Naive B cell (primary cell): ENCODE data around the gene NPTX1. TPM values are rescaled to one million over a fixed set of nuclear protein-coding genes. Genes with fewer than 3 reads are reported as not detected.

Experiments
- ATAC-seq, 2 donors: fragments of 150-1000 bp; cut with Tn5 transposase; 2 replicates each; pipeline ENCODE4 v1.10.0; 2021; ENCODE audit warnings: low read depth in 2 of 2, mild to moderate bottlenecking in 2 of 2, moderate library complexity in 2 of 2
- DNase-seq: peaks from one replicate; pipeline ENCODE4 v3.0.0; 2022
- H3K27ac Mint-ChIP-seq, 6 donors: one replicate each; pipeline ENCODE4 v1.8.0; 2020 to 2022; ENCODE audit warnings: mild to moderate bottlenecking in 6 of 6, mixed read lengths in 6 of 6, moderate library complexity in 5 of 6, inconsistent platforms in 2 of 6
- H3K27me3 Mint-ChIP-seq, 3 donors: one replicate each; pipeline ENCODE4 v1.8.0; 2021 to 2022; ENCODE audit warnings: mixed read lengths in 3 of 3, mild to moderate bottlenecking in 1 of 3
- H3K36me3 Mint-ChIP-seq, 2 donors: one replicate each; pipeline ENCODE4 v1.8.0; 2020 to 2022; ENCODE audit warnings: mixed read lengths in 2 of 2, inconsistent platforms in 1 of 2, mild to moderate bottlenecking in 1 of 2
- H3K4me1 Mint-ChIP-seq, 3 donors: one replicate each; pipeline ENCODE4 v1.8.0; 2020 to 2022; ENCODE audit warnings: mixed read lengths in 3 of 3, inconsistent platforms in 1 of 3, mild to moderate bottlenecking in 1 of 3, moderate library complexity in 1 of 3
- H3K4me3 Mint-ChIP-seq, 8 donors: one replicate each; pipeline ENCODE4 v1.8.0; 2020 to 2022; ENCODE audit warnings: mild to moderate bottlenecking in 8 of 8, mixed read lengths in 8 of 8, moderate library complexity in 8 of 8, inconsistent platforms in 2 of 8
- H3K9me3 Mint-ChIP-seq, 7 donors: one replicate each; pipeline ENCODE4 v1.8.0; 2020 to 2022; ENCODE audit warnings: mixed read lengths in 7 of 7, mild to moderate bottlenecking in 5 of 7, inconsistent platforms in 2 of 7, moderate library complexity in 1 of 7
- polyA plus RNA-seq, 6 donors: library from polyadenylated mRNA; unstranded; fragments of 300-500 nt; fragmentation: Illumina TruSeq; gene quantifications; one replicate each; pipeline ENCODE4 v1.2.3, GENCODE V29; 2021; ENCODE audit warnings: low read depth in 6 of 6

Gene NPTX1
- polyA plus RNA-seq: not detected

DNA sequence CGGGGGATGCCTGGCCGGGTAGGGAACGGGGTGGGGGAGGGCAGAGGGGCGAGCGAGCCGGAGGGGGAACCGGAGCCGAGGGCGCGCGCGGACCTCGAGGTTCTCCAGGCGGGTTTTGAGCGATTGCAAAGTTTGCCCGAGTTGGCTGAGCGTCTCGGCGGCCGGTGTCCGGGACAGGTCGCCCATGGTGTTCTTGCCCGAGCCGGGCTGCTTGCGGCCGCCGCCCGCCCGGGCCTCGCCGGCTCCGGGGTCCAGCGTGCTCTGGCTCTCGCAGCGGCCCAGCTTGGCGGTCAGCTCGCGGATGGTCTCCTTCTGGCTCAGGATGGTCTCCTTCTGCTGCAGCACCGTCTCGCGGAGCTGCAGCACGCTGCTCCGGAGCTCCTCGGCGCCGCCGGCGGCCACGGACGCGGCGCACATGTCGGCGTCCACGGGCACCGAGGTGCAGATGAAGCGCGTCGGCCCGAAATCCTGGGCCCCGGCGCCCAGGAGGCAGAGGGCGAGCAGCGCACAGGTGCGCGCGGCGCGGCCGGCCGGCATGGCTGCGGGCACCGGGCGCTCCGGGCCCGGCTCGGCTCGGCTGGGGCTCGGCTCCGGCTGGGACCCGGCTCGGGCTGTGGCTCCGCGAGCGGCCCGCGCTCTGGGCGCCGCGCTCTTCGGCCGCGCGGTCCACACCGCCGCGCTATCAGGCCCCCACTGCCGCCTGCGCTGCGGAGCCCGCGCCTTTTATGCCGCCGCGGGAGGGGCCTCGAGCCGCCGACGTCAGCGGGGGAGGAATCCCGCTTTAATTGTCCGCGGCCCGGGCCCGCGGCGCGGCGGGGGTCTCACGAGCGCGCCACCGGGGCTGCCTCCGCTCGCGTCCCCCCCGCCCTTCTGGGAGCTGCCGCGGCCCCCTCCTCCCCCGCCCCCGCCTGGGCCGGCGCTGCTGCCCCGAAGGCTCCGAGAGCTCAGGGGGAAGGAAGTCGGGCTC lies at the start of gene NPTX1:
Gene NPTX1, minus strand, starts transcription at position 698 of the 967 bp plus-strand sequence. Its CDS starts 161 bp downstream, at position 537.
- DNase-seq: no peak
- H3K9me3 Mint-ChIP-seq: peaks cover 0 to 2% (median 0%) of the 10 kb centered on the region in 7 donors
- H3K36me3 Mint-ChIP-seq: no peaks in the 10 kb centered on the region
- peaks cover 22 to 41% (median 24%) of the 10 kb centered on the region in 3 donors for H3K4me1 Mint-ChIP-seq
- H3K4me3 Mint-ChIP-seq: peak within 1 kb of the TSS; percentile 61 to 87 (median 78)
- H3K27me3 Mint-ChIP-seq: peaks cover 48 to 72% (median 68%) of the 10 kb centered on the region in 3 donors
- peak within 1 kb of the TSS in 1 of 6 donors; percentile 29 for H3K27ac Mint-ChIP-seq
- peak; percentile 11 to 20 for ATAC-seq

DNA sequence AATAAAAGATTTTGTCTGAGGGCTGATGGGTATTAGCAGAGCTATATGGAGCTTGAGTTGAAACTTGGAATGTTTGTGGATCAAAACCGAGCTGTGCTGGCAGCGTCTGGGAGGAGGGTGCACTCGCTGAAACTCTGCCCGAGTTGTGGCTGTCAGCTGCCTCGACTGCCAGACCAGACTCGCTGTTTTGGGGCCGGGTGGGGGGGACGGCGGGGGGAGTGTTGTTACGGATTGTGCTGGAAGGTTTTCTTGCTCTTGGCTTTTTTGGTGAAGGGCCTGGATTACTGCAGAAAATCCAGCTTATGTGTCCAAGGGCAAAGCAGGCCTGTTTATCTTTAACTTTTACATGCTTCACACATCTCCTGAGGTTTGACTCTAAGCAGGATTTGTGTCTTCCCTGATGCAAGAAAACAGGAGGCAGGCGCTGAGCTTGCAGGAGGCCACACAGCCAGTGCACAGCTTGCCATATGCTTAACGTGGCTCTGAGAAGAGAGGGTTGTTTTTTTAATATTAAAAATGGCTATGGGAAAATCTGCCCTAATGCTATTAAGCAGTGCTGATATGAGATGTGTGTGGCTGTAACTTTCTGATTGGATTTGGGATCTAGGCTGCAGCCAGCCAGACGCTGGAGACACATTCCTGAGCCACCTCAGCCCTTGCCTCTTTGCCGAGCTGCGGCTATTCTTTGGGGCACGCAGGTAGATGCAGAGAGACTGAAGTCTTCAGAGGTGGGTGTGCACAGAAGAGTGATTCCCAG lies 47.7 kb upstream of the NPTX1 start:
- Mint-ChIP-seq H3K27ac (no peak overlapping the region), H3K36me3 (no peaks in the 10 kb centered on the region), H3K27me3 (peaks cover 20 to 58% (median 49%) of the 10 kb centered on the region in 3 donors), H3K4me3 (peak overlapping the region in 1 of 8 donors; percentile 47), H3K4me1 (no peaks in the 10 kb centered on the region), H3K9me3 (no peaks in the 10 kb centered on the region)
- DNase-seq (no peak), ATAC-seq (no peak)

GRCh38 chr17:80523054-80523744 lies 46.8 kb upstream of the NPTX1 start:
- Mint-ChIP-seq H3K27ac (no peak overlapping the region), H3K9me3 (peaks cover 0 to 3% (median 0%) of the 10 kb centered on the region in 7 donors), H3K27me3 (peaks cover 20 to 60% (median 54%) of the 10 kb centered on the region in 3 donors), H3K4me1 (no peaks in the 10 kb centered on the region), H3K4me3 (no peak overlapping the region), H3K36me3 (no peaks in the 10 kb centered on the region)
- ATAC-seq: no peak
- DNase-seq: no peak

- Mint-ChIP-seq H3K4me1 (no peaks in the 10 kb centered on the region), H3K27me3 (peaks cover 13 to 46% (median 45%) of the 10 kb centered on the region in 3 donors), H3K36me3 (no peaks in the 10 kb centered on the region), H3K9me3 (peaks cover 0 to 3% (median 0%) of the 10 kb centered on the region in 7 donors), H3K27ac (no peak overlapping the region), H3K4me3 (no peak overlapping the region)
- ATAC-seq: no peak
- DNase-seq: no peak
Observed at GRCh38 chr17:80520810-80521455, 44.5 kb upstream of the NPTX1 start.

- Mint-ChIP-seq H3K36me3 (no peaks in the 10 kb centered on the region), H3K9me3 (peaks cover 0 to 3% (median 0%) of the 10 kb centered on the region in 7 donors), H3K27ac (no peak overlapping the region), H3K4me3 (no peak overlapping the region), H3K4me1 (no peaks in the 10 kb centered on the region), H3K27me3 (peaks cover 13 to 36% (median 33%) of the 10 kb centered on the region in 3 donors)
- DNase-seq (no peak), ATAC-seq (no peak)
Observed at GRCh38 chr17:80519091-80519781, 42.8 kb upstream of the NPTX1 start.

- H3K4me1 Mint-ChIP-seq: no peaks in the 10 kb centered on the region
- DNase-seq (no peak), ATAC-seq (no peak)
- peaks cover 8 to 39% (median 35%) of the 10 kb centered on the region in 3 donors for H3K27me3 Mint-ChIP-seq
- H3K4me3 Mint-ChIP-seq: no peak overlapping the region
- H3K27ac Mint-ChIP-seq: no peak overlapping the region
- H3K9me3 Mint-ChIP-seq: peaks cover 0 to 3% (median 0%) of the 10 kb centered on the region in 7 donors
- no peaks in the 10 kb centered on the region for H3K36me3 Mint-ChIP-seq
Observed at GRCh38 chr17:80518392-80518791, 42.0 kb upstream of the NPTX1 start.

GRCh38 chr17:80517641-80518040 lies 41.2 kb upstream of the NPTX1 start:
- Mint-ChIP-seq H3K36me3 (no peaks in the 10 kb centered on the region), H3K9me3 (peaks cover 0 to 3% (median 0%) of the 10 kb centered on the region in 7 donors), H3K27me3 (peaks cover 8 to 41% (median 36%) of the 10 kb centered on the region in 3 donors), H3K27ac (no peak overlapping the region), H3K4me1 (no peaks in the 10 kb centered on the region), H3K4me3 (no peak overlapping the region)
- ATAC-seq: no peak
- DNase-seq: no peak

DNA sequence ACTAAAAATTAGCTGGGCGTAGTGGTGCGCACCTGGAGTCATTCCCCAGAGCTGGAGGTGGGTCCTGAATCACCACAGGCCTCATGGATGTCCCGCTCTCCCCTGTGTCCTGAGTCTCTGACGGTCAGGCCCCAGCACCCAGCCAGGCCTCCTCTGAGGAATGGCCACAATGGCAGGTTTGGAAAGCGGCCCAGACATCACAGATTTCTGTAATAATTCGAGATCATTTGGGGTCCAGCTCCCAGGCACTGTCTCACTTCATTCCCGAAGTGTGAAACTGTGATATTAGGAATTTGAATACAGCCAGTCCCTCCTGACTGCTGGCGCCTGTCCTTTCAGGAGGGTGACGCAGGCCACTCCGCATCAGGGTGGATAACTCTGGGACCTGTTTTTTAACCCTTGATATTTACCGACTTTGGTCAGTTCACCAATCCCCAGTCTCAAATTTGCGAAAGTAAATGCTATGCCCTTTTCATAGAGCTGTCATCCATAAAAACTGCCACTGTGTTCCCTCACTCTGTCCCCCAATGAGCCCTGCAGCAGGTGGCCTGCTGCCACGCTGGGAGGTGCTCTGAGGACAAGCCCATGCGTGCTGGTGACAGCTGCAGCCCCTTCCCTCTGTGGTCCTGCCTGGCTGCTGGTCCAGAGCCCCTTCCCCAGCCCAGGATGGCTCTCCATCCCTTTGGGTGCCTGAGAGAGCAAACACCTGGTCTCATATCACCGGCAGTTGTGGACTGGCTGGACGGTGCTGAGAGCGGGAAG lies 39.9 kb upstream of the NPTX1 start:
- Mint-ChIP-seq H3K27ac (no peak overlapping the region), H3K36me3 (no peaks in the 10 kb centered on the region), H3K4me3 (no peak overlapping the region), H3K4me1 (no peaks in the 10 kb centered on the region), H3K27me3 (peaks cover 8 to 35% (median 31%) of the 10 kb centered on the region in 3 donors), H3K9me3 (peaks cover 0 to 3% (median 0%) of the 10 kb centered on the region in 7 donors)
- ATAC-seq (no peak), DNase-seq (no peak)

DNA sequence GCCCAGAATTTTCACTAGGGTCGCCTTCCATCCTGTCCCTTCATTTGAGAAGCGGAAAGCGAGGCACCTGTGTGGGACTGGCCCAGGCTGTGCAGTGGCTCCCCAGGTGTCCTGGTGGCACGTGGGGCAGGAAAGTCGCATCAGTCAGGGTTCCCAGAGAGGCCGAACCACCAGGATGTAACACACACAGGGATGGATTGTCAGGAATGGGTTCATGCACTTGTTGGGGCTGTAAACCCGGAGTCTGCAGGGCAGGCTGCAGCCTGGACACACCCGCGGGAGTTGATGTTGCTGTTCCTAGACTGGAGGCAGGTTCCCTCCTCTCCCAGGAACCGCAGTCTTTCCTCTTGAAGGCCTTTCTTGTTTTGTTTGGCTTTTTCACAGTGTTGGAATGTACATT lies 37.5 kb upstream of the NPTX1 start:
- no peak overlapping the region for H3K27ac Mint-ChIP-seq
- ATAC-seq: no peak
- peaks cover 0 to 26% (median 21%) of the 10 kb centered on the region in 3 donors for H3K27me3 Mint-ChIP-seq
- no peaks in the 10 kb centered on the region for H3K36me3 Mint-ChIP-seq
- DNase-seq: no peak
- peaks cover 0 to 3% (median 0%) of the 10 kb centered on the region in 7 donors for H3K9me3 Mint-ChIP-seq
- no peak overlapping the region for H3K4me3 Mint-ChIP-seq
- H3K4me1 Mint-ChIP-seq: no peaks in the 10 kb centered on the region

GRCh38 chr17:80513201-80513600 lies 36.8 kb upstream of the NPTX1 start:
- no peaks in the 10 kb centered on the region for H3K4me1 Mint-ChIP-seq
- H3K27me3 Mint-ChIP-seq: peaks cover 0 to 19% (median 14%) of the 10 kb centered on the region in 3 donors
- no peak overlapping the region for H3K27ac Mint-ChIP-seq
- H3K4me3 Mint-ChIP-seq: no peak overlapping the region
- H3K36me3 Mint-ChIP-seq: no peaks in the 10 kb centered on the region
- DNase-seq: no peak
- ATAC-seq: no peak
- no peaks in the 10 kb centered on the region for H3K9me3 Mint-ChIP-seq

- no peaks in the 10 kb centered on the region for H3K9me3 Mint-ChIP-seq
- no peak overlapping the region for H3K27ac Mint-ChIP-seq
- no peak for DNase-seq
- peaks cover 0 to 15% (median 7%) of the 10 kb centered on the region in 3 donors for H3K27me3 Mint-ChIP-seq
- H3K4me3 Mint-ChIP-seq: no peak overlapping the region
- ATAC-seq: no peak
- H3K4me1 Mint-ChIP-seq: no peaks in the 10 kb centered on the region
- H3K36me3 Mint-ChIP-seq: no peaks in the 10 kb centered on the region
Observed at GRCh38 chr17:80512233-80512632, 35.8 kb upstream of the NPTX1 start.
